HepG2 (cell line): ENCODE results near the gene FAM174C. TPM values are rescaled to one million over a fixed set of nuclear protein-coding genes. Genes with fewer than 3 reads are reported as not detected.
A peak's percentile ranks its signal among the peaks of the same experiment; 100 is the strongest.

Experiments
- ATAC-seq: fragments of 200-7000 bp; cut with Tn5 transposase; 3 replicates; pipeline ENCODE4 v1.9.1; 2020; ENCODE audit warnings: mild to moderate bottlenecking, moderate library complexity
- BruUV-seq: library from RNA; stranded (reverse); fragments of 400-500 nt; replicated peaks from 2 replicates; lab custom pipeline; 2021; lab: Mats Ljungman, UMichigan
- CTCF ChIA-PET: fragments of 300-600 bp; formaldehyde crosslinking; extraction: SDS; loops from one replicate; lab custom pipeline; 2021; ENCODE audit warnings: low total read pairs, inconsistent platforms, low intra/inter-chr PET ratio; lab: Yijun Ruan, JAX
- POLR2A ChIA-PET: fragments of 350-600 bp; sonication (Branson Sonifier 250); formaldehyde crosslinking; loops from one replicate; lab custom pipeline; 2020; ENCODE audit warnings: antibody characterized with exemption, inconsistent platforms; lab: Yijun Ruan, JAX
- DNase-seq: peaks from one replicate; pipeline ENCODE4 v3.0.0-alpha.2; 2015; ENCODE audit warnings: low spot score
- FAIRE-seq: peaks from 3 replicates; lab custom pipeline; 2011; peaks lifted over from hg19 to GRCh38; lab: Jason Lieb, UNC
- H2AFZ ChIP-seq: one replicate; pipeline ENCODE4 v1.6.1; 2011; ENCODE audit warnings: low read length, inconsistent platforms
- H3K27ac ChIP-seq: fragments of 300-600 bp; 3 replicates; pipeline ENCODE4 v1.8.0; 2011; ENCODE audit warnings: mixed run types, mild to moderate bottlenecking, mixed read lengths, low read length, inconsistent platforms; ENCODE audit not compliant: insufficient read depth; ENCODE audit errors: extremely low read length
- H3K27me3 ChIP-seq, 2 experiments: fragments of 200-600 bp in 1 of 2; 2 replicates in 1 of 2; 3 replicates in 1 of 2; pipeline versions ENCODE4 v1.6.0 to v1.8.0; 2011; ENCODE audit warnings: low read length in 2 of 2, mild to moderate bottlenecking in 2 of 2, moderate library complexity in 2 of 2, inconsistent platforms in 1 of 2; ENCODE audit not compliant: insufficient read depth in 2 of 2, control insufficient read depth in 1 of 2
- H3K36me3 ChIP-seq, 2 experiments: fragments of 200-600 bp in 1 of 2; replicated peaks in 1 of 2; 2 replicates in 1 of 2; 3 replicates in 1 of 2; pipeline versions ENCODE4 v1.5.1 to v1.8.0; 2011; ENCODE audit warnings: low read length in 2 of 2, inconsistent platforms in 1 of 2; ENCODE audit not compliant: insufficient read depth in 2 of 2, control insufficient read depth in 1 of 2
- H3K4me1 ChIP-seq: 2 replicates; pipeline ENCODE4 v1.5.1; 2012; ENCODE audit warnings: low read length, inconsistent platforms; ENCODE audit not compliant: insufficient read depth
- H3K4me2 ChIP-seq: 2 replicates; pipeline ENCODE4 v1.6.0; 2011; ENCODE audit warnings: low read depth, low read length, inconsistent platforms
- H3K4me3 ChIP-seq, 3 experiments: fragments of 200-600 bp in 1 of 3; sonication (generic), shearing (Covaris generic) in 1 of 3; replicated peaks in 1 of 3; 2 replicates each; pipeline ENCODE4 v1.5.1; 2011 to 2016; ENCODE audit warnings: low read length in 3 of 3, inconsistent platforms in 2 of 3, low read depth in 2 of 3, mild to moderate bottlenecking in 2 of 3, control low read depth in 1 of 3, mixed read lengths in 1 of 3; ENCODE audit not compliant: insufficient read depth in 1 of 3
- H3K79me2 ChIP-seq: one replicate; pipeline ENCODE4 v1.6.1; 2011; ENCODE audit warnings: low read length, inconsistent platforms; ENCODE audit not compliant: insufficient read depth
- H3K9ac ChIP-seq: 2 replicates; pipeline ENCODE4 v1.6.0; 2011; ENCODE audit warnings: mild to moderate bottlenecking, low read depth, low read length, inconsistent platforms; ENCODE audit not compliant: insufficient read depth
- H3K9me3 ChIP-seq: 2 replicates; pipeline ENCODE4 v1.5.1; 2012; ENCODE audit warnings: mild to moderate bottlenecking, low read length
- H4K20me1 ChIP-seq: 2 replicates; pipeline ENCODE4 v1.6.0; 2011; ENCODE audit warnings: inconsistent platforms, mild to moderate bottlenecking, low read length, moderate library complexity; ENCODE audit not compliant: insufficient read depth
- CBX1 ChIP-seq: IDR thresholded peaks from one replicate; pipeline ENCODE4 v1.6.1; 2016; ENCODE audit warnings: antibody characterized with exemption, low read depth
- CHCHD3 ChIP-seq: sonication (generic); formaldehyde crosslinking; IDR thresholded peaks from 2 replicates; pipeline ENCODE4 v1.8.0; 2022; ENCODE audit warnings: mild to moderate bottlenecking, missing genetic modification reagents, moderate library complexity
- HDAC1 ChIP-seq: sonication (generic); formaldehyde crosslinking; IDR thresholded peaks from 2 replicates; pipeline ENCODE4 v1.5.1; 2020; ENCODE audit warnings: mild to moderate bottlenecking, missing genetic modification reagents
- JARID2 ChIP-seq: sonication (generic); formaldehyde crosslinking; IDR thresholded peaks from 2 replicates; pipeline ENCODE4 v1.8.1; 2023; ENCODE audit warnings: missing genetic modification reagents, inconsistent platforms; ENCODE audit not compliant: insufficient replicate concordance
- KDM5B ChIP-seq: sonication (generic); formaldehyde crosslinking; IDR thresholded peaks from 2 replicates; pipeline ENCODE4 v1.4.0; 2020; ENCODE audit warnings: missing genetic modification reagents, mild to moderate bottlenecking, borderline replicate concordance
- MED1 ChIP-seq: sonication (generic); formaldehyde crosslinking; IDR thresholded peaks from 2 replicates; pipeline ENCODE4 v1.4.0; 2020; ENCODE audit warnings: missing genetic modification reagents
- YEATS4 ChIP-seq: sonication (generic); formaldehyde crosslinking; IDR thresholded peaks from 2 replicates; pipeline ENCODE4 v1.4.0; 2020; ENCODE audit warnings: missing genetic modification reagents, borderline replicate concordance
- ZKSCAN5 ChIP-seq: sonication (generic); formaldehyde crosslinking; IDR thresholded peaks from 2 replicates; pipeline ENCODE4 v1.5.1; 2020; ENCODE audit warnings: mild to moderate bottlenecking, missing genetic modification reagents
- ZNF281 ChIP-seq: sonication (generic); formaldehyde crosslinking; IDR thresholded peaks from 2 replicates; pipeline ENCODE4 v1.4.0; 2020; ENCODE audit warnings: missing genetic modification reagents, borderline replicate concordance
- ZNF317 ChIP-seq: sonication (generic); formaldehyde crosslinking; IDR thresholded peaks from 2 replicates; pipeline ENCODE4 v1.5.0; 2020; ENCODE audit warnings: mild to moderate bottlenecking, missing genetic modification reagents
- ZNF501 ChIP-seq: sonication (generic); formaldehyde crosslinking; IDR thresholded peaks from 2 replicates; pipeline ENCODE4 v1.5.1; 2020; ENCODE audit warnings: mild to moderate bottlenecking, moderate library complexity, missing genetic modification reagents
- ZNF792 ChIP-seq: IDR thresholded peaks from 2 replicates; pipeline ENCODE4 v1.6.1; 2016
- ZNF83 ChIP-seq: sonication (generic); formaldehyde crosslinking; IDR thresholded peaks from 2 replicates; pipeline ENCODE4 v1.4.0; 2020; ENCODE audit warnings: missing genetic modification reagents, mild to moderate bottlenecking, borderline replicate concordance
- WGBS: methylation state at CpG from one replicate; pipeline ENCODE4 v1.1.6; 2017; ENCODE audit warnings: low lambda C conversion rate; 5-methylcytosine and 5-hydroxymethylcytosine counted together
- in situ Hi-C: cut with HindIII; loops from 2 replicates; pipeline ENCODE4 v1.10.0; 2017; ENCODE audit warnings: low pct_unique_long_range_greater_than_20kb; ENCODE audit not compliant: extremely low pct_ligation_motif_present
- intact Hi-C: fragments of 100-400 bp; cut with micrococcal nuclease; formaldehyde crosslinking; loops from one replicate; pipeline ENCODE4 v1.10.0; 2022; ENCODE audit not compliant: unreplicated experiment
- polyA plus RNA-seq, 8 experiments: library from polyadenylated mRNA; depleted of rRNA in 3 of 8; stranded (reverse) in 7 of 8; unstranded in 1 of 8; fragments of >200 nt; fragmentation: Illumina TruSeq in 4 of 8; extraction: Trizol in 4 of 8; gene quantifications; 2 replicates each; pipeline versions ENCODE4 v1.2.1 to v1.2.3, GENCODE V29; 2011 to 2016; ENCODE audit warnings: low read depth in 4 of 8, missing spikeins in 1 of 8, mixed read lengths in 1 of 8; ENCODE audit not compliant: insufficient read depth in 1 of 8
- total RNA-seq, 5 experiments: library from RNA; depleted of rRNA; stranded (reverse); fragments of >200 nt; fragmentation: Illumina TruSeq; extraction: Trizol; gene quantifications; 2 replicates each; pipeline ENCODE4 v1.2.3, GENCODE V29; 2016; ENCODE audit warnings: low read depth in 1 of 5
- TF ChIP-seq, protein P1 (sequence below): sonication (generic); formaldehyde crosslinking; IDR thresholded peaks from 2 replicates; pipeline ENCODE4 v1.4.0; 2020; ENCODE audit warnings: missing genetic modification reagents
- TF ChIP-seq, protein P2 (sequence below): sonication (generic); formaldehyde crosslinking; IDR thresholded peaks from 2 replicates; pipeline ENCODE4 v1.5.1; 2020; ENCODE audit warnings: missing genetic modification reagents, mild to moderate bottlenecking, borderline replicate concordance

Gene FAM174C
- total and polyA plus RNA-seq, 2 of the 13 experiments (the other 11 are each of a cell fraction or from before 2014, with no cell fraction given), result 19.5 to 31.3 TPM

DNA sequence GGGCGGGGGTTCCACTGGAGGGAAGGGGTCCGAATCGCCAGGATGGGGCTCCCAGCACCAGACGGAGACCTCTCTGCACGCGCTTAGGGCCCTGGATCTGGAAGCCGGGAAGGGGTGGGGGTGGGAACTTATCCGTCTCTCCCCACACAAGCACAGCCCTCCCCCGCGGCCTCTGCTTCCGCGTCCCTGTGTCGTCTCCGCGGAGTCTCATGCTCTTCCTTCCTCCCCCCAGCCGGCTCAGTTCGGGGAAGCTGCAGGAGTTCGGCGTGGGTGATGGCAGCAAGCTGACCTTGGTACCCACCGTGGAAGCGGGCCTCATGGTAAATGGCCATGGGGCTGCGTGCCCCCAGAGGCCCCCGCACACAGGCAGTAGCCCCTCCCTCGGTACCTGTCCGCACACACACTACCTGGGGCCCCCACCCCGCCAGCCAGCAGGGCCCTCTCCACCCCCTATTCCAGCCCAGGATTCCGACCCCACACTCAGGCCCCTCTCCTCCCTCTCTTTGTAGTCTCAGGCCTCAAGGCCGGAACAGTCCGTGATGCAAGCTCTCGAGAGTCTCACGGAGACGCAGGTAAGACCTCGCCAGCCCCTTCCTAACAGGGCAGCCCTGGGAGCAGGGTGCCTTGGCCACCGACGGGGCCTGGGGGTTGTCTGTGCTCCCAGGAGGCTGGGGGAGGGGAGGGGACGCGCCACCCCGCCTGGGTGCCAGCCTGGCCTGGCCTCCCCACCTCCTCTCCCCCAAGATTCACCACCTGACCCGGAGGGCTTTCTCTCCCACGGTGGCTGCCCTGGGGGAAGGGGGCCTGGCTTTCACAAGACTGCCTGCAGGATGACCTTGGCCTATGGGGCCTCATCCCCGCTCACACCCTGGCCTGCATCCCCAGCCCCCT is 23.8 kb upstream of the FAM174C start:
- ATAC-seq, result peak; percentile 9
- no peaks in the 10 kb centered on the region for H3K9me3 ChIP-seq
- no peak for FAIRE-seq
- H3K9ac ChIP-seq, result peak overlapping the region; percentile 92
- H3K27me3 ChIP-seq, result no peaks in the 10 kb centered on the region; a peak in 1 of 5 replicates
- ChIA-PET POLR2A (interaction anchor here (0.9 to 13.7 kb wide), 3 partner anchors 13 to 22 kb away, joined by 4 to 668 read pairs (median 4); partner anchors contain the start of gene CIRBP), CTCF (interaction anchor here (0.8 to 1.2 kb wide), 2 partner anchors 16 kb away, joined by 4 read pairs; no protein-coding TSS in a partner anchor)
- peaks cover 35% of the 10 kb centered on the region for H3K79me2 ChIP-seq
- WGBS, result 0% methylated on average over 5 of the region's 41 CpGs
- BruUV-seq, result TSS peak; percentile 30
- in situ Hi-C loops, result no loop called here
- intact Hi-C loops, result no loop called here
- no peak overlapping the region for H2AFZ ChIP-seq
- peak overlapping the region; percentile 94 for H3K27ac ChIP-seq
- peaks cover 51% of the 10 kb centered on the region for H3K4me1 ChIP-seq
- peak overlapping the region; percentile 86 to 90 (median 88); a peak in 5 of 6 replicates for H3K4me3 ChIP-seq
- H3K36me3 ChIP-seq, result peaks cover 16 to 34% of the 10 kb centered on the region in 2 experiments
- H3K4me2 ChIP-seq, result peak overlapping the region; percentile 87
- H4K20me1 ChIP-seq, result peaks cover 41% of the 10 kb centered on the region; the same call in 1 of the 2 replicates
- DNase-seq, result peak; percentile 90
- TF ChIP-seq KDM5B (CRISPR knock-in tag) (no peak), YEATS4 (CRISPR knock-in tag) (no peak; the same call in none of the 2 replicates), JARID2 (CRISPR knock-in tag) (no peak), ZNF83 (CRISPR knock-in tag) (no peak), ZNF317 (CRISPR knock-in tag) (no peak), ZNF792 (CRISPR knock-in tag) (no peak), CBX1 (no peak), MED1 (CRISPR knock-in tag) (peak; percentile 5; the same call in 1 of the 2 replicates), CHCHD3 (CRISPR knock-in tag) (no peak), ZNF501 (CRISPR knock-in tag) (no peak), ZNF281 (peak; percentile 92), HDAC1 (CRISPR knock-in tag) (no peak), ZKSCAN5 (CRISPR knock-in tag) (no peak)
- TF ChIP-seq, protein P1, sequence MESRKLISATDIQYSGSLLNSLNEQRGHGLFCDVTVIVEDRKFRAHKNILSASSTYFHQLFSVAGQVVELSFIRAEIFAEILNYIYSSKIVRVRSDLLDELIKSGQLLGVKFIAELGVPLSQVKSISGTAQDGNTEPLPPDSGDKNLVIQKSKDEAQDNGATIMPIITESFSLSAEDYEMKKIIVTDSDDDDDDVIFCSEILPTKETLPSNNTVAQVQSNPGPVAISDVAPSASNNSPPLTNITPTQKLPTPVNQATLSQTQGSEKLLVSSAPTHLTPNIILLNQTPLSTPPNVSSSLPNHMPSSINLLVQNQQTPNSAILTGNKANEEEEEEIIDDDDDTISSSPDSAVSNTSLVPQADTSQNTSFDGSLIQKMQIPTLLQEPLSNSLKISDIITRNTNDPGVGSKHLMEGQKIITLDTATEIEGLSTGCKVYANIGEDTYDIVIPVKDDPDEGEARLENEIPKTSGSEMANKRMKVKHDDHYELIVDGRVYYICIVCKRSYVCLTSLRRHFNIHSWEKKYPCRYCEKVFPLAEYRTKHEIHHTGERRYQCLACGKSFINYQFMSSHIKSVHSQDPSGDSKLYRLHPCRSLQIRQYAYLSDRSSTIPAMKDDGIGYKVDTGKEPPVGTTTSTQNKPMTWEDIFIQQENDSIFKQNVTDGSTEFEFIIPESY, result 0 out of 2 replicates have a peak, but pooled peaks have one; percentile 3
- TF ChIP-seq, protein P2, sequence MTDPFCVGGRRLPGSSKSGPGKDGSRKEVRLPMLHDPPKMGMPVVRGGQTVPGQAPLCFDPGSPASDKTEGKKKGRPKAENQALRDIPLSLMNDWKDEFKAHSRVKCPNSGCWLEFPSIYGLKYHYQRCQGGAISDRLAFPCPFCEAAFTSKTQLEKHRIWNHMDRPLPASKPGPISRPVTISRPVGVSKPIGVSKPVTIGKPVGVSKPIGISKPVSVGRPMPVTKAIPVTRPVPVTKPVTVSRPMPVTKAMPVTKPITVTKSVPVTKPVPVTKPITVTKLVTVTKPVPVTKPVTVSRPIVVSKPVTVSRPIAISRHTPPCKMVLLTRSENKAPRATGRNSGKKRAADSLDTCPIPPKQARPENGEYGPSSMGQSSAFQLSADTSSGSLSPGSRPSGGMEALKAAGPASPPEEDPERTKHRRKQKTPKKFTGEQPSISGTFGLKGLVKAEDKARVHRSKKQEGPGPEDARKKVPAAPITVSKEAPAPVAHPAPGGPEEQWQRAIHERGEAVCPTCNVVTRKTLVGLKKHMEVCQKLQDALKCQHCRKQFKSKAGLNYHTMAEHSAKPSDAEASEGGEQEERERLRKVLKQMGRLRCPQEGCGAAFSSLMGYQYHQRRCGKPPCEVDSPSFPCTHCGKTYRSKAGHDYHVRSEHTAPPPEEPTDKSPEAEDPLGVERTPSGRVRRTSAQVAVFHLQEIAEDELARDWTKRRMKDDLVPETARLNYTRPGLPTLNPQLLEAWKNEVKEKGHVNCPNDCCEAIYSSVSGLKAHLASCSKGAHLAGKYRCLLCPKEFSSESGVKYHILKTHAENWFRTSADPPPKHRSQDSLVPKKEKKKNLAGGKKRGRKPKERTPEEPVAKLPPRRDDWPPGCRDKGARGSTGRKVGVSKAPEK, result no peak
